ENCODE results near the gene SRRM3.

DNA sequence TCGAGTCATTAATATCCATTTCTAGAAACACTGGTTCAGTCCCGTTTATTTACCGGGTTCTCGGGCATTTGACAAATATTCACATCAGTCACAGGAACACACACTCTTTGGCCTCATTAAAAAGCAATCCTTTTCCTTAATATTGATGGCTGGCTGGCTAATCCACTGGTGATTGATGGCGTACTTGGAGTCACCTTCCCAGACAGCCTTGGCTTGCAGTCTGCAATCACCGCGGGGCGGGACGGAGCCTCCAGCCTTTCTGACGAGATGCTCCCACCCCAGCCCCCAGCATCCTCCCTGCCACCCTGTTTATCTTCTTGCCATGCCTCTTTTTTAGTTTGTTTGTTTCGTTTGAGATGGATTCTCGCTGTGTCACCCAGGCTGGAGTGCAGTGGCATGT lies 36.6 kb downstream of the SRRM3 start:
- TF ChIP-seq ZNF768 (tag by site-specific recombination; IDR thresholded peaks at IDR 0.05) (no peak), ZIC2 (tag by site-specific recombination; IDR thresholded peaks at IDR 0.05) (no peak), ZNF274 (IDR thresholded peaks at IDR 0.05; ENCODE audit: low read length) (no peak), ZNF274 (tag by site-specific recombination; IDR thresholded peaks at IDR 0.05; ENCODE audit: borderline replicate concordance) (no peak), RBAK (tag by site-specific recombination; IDR thresholded peaks at IDR 0.05) (no peak), ZFP69B (tag by site-specific recombination; IDR thresholded peaks at IDR 0.05) (no peak)
- TF ChIP-seq, protein P1, sequence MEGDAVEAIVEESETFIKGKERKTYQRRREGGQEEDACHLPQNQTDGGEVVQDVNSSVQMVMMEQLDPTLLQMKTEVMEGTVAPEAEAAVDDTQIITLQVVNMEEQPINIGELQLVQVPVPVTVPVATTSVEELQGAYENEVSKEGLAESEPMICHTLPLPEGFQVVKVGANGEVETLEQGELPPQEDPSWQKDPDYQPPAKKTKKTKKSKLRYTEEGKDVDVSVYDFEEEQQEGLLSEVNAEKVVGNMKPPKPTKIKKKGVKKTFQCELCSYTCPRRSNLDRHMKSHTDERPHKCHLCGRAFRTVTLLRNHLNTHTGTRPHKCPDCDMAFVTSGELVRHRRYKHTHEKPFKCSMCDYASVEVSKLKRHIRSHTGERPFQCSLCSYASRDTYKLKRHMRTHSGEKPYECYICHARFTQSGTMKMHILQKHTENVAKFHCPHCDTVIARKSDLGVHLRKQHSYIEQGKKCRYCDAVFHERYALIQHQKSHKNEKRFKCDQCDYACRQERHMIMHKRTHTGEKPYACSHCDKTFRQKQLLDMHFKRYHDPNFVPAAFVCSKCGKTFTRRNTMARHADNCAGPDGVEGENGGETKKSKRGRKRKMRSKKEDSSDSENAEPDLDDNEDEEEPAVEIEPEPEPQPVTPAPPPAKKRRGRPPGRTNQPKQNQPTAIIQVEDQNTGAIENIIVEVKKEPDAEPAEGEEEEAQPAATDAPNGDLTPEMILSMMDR (tag by site-specific recombination; IDR thresholded peaks at IDR 0.05) = no peak
- TF ChIP-seq, protein P2, sequence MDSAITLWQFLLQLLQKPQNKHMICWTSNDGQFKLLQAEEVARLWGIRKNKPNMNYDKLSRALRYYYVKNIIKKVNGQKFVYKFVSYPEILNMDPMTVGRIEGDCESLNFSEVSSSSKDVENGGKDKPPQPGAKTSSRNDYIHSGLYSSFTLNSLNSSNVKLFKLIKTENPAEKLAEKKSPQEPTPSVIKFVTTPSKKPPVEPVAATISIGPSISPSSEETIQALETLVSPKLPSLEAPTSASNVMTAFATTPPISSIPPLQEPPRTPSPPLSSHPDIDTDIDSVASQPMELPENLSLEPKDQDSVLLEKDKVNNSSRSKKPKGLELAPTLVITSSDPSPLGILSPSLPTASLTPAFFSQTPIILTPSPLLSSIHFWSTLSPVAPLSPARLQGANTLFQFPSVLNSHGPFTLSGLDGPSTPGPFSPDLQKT (IDR thresholded peaks at IDR 0.05; ENCODE audit: borderline replicate concordance, low read depth, low read length) = no peak
- TF ChIP-seq, protein P3, sequence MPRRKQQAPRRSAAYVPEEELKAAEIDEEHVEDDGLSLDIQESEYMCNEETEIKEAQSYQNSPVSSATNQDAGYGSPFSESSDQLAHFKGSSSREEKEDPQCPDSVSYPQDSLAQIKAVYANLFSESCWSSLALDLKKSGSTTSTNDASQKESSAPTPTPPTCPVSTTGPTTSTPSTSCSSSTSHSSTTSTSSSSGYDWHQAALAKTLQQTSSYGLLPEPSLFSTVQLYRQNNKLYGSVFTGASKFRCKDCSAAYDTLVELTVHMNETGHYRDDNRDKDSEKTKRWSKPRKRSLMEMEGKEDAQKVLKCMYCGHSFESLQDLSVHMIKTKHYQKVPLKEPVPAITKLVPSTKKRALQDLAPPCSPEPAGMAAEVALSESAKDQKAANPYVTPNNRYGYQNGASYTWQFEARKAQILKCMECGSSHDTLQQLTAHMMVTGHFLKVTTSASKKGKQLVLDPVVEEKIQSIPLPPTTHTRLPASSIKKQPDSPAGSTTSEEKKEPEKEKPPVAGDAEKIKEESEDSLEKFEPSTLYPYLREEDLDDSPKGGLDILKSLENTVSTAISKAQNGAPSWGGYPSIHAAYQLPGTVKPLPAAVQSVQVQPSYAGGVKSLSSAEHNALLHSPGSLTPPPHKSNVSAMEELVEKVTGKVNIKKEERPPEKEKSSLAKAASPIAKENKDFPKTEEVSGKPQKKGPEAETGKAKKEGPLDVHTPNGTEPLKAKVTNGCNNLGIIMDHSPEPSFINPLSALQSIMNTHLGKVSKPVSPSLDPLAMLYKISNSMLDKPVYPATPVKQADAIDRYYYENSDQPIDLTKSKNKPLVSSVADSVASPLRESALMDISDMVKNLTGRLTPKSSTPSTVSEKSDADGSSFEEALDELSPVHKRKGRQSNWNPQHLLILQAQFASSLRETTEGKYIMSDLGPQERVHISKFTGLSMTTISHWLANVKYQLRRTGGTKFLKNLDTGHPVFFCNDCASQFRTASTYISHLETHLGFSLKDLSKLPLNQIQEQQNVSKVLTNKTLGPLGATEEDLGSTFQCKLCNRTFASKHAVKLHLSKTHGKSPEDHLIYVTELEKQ (tag by site-specific recombination; IDR thresholded peaks at IDR 0.05; ENCODE audit: borderline replicate concordance) = no peak
- TF ChIP-seq, protein P4, sequence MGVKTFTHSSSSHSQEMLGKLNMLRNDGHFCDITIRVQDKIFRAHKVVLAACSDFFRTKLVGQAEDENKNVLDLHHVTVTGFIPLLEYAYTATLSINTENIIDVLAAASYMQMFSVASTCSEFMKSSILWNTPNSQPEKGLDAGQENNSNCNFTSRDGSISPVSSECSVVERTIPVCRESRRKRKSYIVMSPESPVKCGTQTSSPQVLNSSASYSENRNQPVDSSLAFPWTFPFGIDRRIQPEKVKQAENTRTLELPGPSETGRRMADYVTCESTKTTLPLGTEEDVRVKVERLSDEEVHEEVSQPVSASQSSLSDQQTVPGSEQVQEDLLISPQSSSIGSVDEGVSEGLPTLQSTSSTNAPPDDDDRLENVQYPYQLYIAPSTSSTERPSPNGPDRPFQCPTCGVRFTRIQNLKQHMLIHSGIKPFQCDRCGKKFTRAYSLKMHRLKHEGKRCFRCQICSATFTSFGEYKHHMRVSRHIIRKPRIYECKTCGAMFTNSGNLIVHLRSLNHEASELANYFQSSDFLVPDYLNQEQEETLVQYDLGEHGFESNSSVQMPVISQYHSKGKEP (tag by site-specific recombination; IDR thresholded peaks at IDR 0.05) = no peak
- TF ChIP-seq, protein P5, sequence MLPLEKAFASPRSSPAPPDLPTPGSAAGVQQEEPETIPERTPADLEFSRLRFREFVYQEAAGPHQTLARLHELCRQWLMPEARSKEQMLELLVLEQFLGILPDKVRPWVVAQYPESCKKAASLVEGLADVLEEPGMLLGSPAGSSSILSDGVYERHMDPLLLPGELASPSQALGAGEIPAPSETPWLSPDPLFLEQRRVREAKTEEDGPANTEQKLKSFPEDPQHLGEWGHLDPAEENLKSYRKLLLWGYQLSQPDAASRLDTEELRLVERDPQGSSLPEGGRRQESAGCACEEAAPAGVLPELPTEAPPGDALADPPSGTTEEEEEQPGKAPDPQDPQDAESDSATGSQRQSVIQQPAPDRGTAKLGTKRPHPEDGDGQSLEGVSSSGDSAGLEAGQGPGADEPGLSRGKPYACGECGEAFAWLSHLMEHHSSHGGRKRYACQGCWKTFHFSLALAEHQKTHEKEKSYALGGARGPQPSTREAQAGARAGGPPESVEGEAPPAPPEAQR (tag by site-specific recombination; IDR thresholded peaks at IDR 0.05) = no peak
- TF ChIP-seq, protein P6, sequence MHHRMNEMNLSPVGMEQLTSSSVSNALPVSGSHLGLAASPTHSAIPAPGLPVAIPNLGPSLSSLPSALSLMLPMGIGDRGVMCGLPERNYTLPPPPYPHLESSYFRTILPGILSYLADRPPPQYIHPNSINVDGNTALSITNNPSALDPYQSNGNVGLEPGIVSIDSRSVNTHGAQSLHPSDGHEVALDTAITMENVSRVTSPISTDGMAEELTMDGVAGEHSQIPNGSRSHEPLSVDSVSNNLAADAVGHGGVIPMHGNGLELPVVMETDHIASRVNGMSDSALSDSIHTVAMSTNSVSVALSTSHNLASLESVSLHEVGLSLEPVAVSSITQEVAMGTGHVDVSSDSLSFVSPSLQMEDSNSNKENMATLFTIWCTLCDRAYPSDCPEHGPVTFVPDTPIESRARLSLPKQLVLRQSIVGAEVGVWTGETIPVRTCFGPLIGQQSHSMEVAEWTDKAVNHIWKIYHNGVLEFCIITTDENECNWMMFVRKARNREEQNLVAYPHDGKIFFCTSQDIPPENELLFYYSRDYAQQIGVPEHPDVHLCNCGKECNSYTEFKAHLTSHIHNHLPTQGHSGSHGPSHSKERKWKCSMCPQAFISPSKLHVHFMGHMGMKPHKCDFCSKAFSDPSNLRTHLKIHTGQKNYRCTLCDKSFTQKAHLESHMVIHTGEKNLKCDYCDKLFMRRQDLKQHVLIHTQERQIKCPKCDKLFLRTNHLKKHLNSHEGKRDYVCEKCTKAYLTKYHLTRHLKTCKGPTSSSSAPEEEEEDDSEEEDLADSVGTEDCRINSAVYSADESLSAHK (tag by site-specific recombination; IDR thresholded peaks at IDR 0.05) = no peak

All from HEK293 (cell line).